Calu3 (cell line): ENCODE results near the gene KDM3B. TPM values are rescaled to one million over a fixed set of nuclear protein-coding genes. Genes with fewer than 3 reads are reported as not detected.

Experiments used
- BruUV-seq: library from RNA; stranded (reverse); fragments of 400-500 nt; replicated peaks from 2 replicates; lab custom pipeline; 2021; lab: Mats Ljungman, UMichigan
- CTCF ChIA-PET: fragments of 300-600 bp; sonication (Branson Sonifier 250); formaldehyde crosslinking; loops from one replicate; lab custom pipeline; 2022; ENCODE audit warnings: antibody characterized with exemption; lab: Charles Lee
- DNase-seq: peaks from one replicate; pipeline ENCODE4 v3.0.0; 2022
- H3K27ac Mint-ChIP-seq: one replicate; pipeline ENCODE4 v1.8.0; 2022; ENCODE audit warnings: mixed read lengths; ENCODE audit not compliant: unreplicated experiment
- H3K27me3 Mint-ChIP-seq: one replicate; pipeline ENCODE4 v1.8.0; 2022; ENCODE audit warnings: mixed read lengths; ENCODE audit not compliant: unreplicated experiment
- H3K36me3 Mint-ChIP-seq: one replicate; pipeline ENCODE4 v1.8.0; 2022; ENCODE audit warnings: mild to moderate bottlenecking, moderate library complexity, mixed read lengths; ENCODE audit not compliant: insufficient read depth, unreplicated experiment
- H3K4me1 Mint-ChIP-seq: one replicate; pipeline ENCODE4 v1.8.0; 2022; ENCODE audit warnings: mild to moderate bottlenecking, low read depth, mixed read lengths; ENCODE audit not compliant: unreplicated experiment
- H3K4me3 Mint-ChIP-seq: one replicate; pipeline ENCODE4 v1.8.0; 2022; ENCODE audit warnings: mild to moderate bottlenecking, low read depth, moderate library complexity, mixed read lengths; ENCODE audit not compliant: unreplicated experiment
- H3K9me3 Mint-ChIP-seq: one replicate; pipeline ENCODE4 v1.8.0; 2022; ENCODE audit warnings: low read depth, mixed read lengths; ENCODE audit not compliant: unreplicated experiment
- intact Hi-C: fragments of 100-400 bp; cut with micrococcal nuclease; formaldehyde crosslinking; loops from one replicate; pipeline ENCODE4 v1.10.0; 2022; ENCODE audit not compliant: unreplicated experiment
- total RNA-seq: library from RNA; stranded (reverse); gene quantifications from 2 replicates; pipeline ENCODE4 v1.2.3, GENCODE V29; 2022
- TF ChIP-seq, protein P1 (sequence below): fragments of 200-600 bp; IDR thresholded peaks from one replicate; pipeline ENCODE4 v1.8.0; 2022; ENCODE audit warnings: antibody characterized with exemption; ENCODE audit not compliant: unreplicated experiment

Gene KDM3B
- total RNA-seq, 1 experiment from 2014 or later, result 73.5 TPM

DNA sequence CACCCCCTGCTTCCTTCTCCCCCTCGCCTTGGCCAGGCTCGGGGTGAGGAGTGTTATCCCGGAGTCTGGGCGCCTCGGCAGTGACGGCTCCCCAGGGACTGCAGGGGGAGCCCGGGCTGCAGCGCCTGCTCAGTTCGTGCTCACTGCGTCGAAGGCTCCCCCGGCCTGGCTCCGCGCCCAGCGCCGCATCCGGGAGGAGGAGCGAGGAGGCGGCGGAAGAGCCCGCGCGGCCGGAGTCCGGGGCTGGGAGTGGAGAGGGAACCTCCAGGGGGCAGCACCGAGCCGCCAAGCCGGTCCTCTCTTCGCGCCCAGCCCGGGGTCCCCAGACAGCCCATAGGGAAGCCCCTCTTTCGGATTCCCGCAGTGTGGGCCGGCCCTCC lies 111.5 kb downstream of the KDM3B start:
- Mint-ChIP-seq H3K36me3 (peaks cover 60% of the 10 kb centered on the region), H3K9me3 (no peaks in the 10 kb centered on the region), H3K27me3 (peaks cover 32% of the 10 kb centered on the region), H3K4me3 (peak overlapping the region; percentile 78), H3K27ac (peak overlapping the region; percentile 94), H3K4me1 (peaks cover 22% of the 10 kb centered on the region)
- intact Hi-C loops, result loop anchor here (10.0 kb wide), 1 partner anchor 81 kb away; the partner anchor contains the start of gene ETF1
- CTCF ChIA-PET, result interaction anchor here (0.6 to 3.1 kb wide), 4 partner anchors 14 to 141 kb away, joined by 3 to 35 read pairs (median 4); partner anchors contain the start of gene FAM53C
- BruUV-seq, result no TSS peak
- TF ChIP-seq, protein P1, sequence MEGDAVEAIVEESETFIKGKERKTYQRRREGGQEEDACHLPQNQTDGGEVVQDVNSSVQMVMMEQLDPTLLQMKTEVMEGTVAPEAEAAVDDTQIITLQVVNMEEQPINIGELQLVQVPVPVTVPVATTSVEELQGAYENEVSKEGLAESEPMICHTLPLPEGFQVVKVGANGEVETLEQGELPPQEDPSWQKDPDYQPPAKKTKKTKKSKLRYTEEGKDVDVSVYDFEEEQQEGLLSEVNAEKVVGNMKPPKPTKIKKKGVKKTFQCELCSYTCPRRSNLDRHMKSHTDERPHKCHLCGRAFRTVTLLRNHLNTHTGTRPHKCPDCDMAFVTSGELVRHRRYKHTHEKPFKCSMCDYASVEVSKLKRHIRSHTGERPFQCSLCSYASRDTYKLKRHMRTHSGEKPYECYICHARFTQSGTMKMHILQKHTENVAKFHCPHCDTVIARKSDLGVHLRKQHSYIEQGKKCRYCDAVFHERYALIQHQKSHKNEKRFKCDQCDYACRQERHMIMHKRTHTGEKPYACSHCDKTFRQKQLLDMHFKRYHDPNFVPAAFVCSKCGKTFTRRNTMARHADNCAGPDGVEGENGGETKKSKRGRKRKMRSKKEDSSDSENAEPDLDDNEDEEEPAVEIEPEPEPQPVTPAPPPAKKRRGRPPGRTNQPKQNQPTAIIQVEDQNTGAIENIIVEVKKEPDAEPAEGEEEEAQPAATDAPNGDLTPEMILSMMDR, result peak; percentile 96
- DNase-seq, result peak; percentile 99

DNA sequence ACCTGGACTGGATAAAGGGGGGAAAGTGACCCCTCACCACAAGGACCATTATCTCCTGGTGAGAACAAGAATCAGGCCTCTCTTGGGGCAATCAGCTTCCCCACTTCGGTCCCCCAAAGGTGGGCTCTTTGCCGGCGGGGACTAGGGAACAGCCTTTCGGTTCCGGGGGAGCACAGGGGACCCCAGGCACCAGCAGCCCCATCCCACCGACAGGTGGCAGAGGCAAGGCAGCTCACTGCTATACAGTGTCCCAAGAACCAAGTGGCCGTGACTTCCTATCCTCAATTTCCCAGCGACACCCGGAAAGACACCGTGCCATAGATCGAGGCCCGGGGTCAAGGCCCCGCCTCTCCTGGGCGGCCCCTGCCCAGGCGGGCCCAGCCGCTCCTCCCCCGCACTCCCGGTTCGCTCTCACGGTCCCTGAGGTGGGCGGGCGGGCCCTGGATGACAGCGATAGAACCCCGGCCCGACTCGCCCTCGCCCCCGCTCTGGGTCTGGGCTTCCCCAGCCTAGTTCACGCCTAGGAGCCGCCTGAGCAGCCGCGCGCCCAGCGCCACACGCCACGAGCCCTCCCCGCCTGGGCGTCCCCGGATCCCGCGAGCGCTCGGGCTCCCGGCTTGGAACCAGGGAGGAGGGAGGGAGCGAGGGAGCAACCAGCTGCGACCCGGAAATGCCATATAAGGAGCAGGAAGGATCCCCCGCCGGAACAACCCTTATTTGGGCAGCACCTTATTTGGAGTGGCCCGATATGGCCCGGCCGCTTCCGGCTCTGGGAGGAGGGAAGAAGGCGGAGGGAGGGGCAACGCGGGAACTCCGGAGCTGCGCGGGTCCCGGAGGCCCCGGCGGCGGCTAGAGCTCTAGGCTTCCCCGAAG lies 112.1 kb downstream of the KDM3B start:
- peak; percentile 99 for DNase-seq
- peaks cover 23% of the 10 kb centered on the region for H3K4me1 Mint-ChIP-seq
- peak overlapping the region; percentile 78 for H3K4me3 Mint-ChIP-seq
- TSS peak; percentile 72 for BruUV-seq
- CTCF ChIA-PET, result interaction anchor here (0.5 to 3.1 kb wide), 8 partner anchors 13 to 126 kb away, joined by 3 to 35 read pairs (median 3); partner anchors contain the start of genes ETF1, FAM53C and HSPA9
- peak overlapping the region; percentile 94 for H3K27ac Mint-ChIP-seq
- intact Hi-C loops, result loop anchor here (5.0 to 10.0 kb wide), 2 partner anchors 38 to 80 kb away; partner anchors contain the start of gene ETF1
- peaks cover 66% of the 10 kb centered on the region for H3K36me3 Mint-ChIP-seq
- H3K27me3 Mint-ChIP-seq, result peaks cover 27% of the 10 kb centered on the region
- TF ChIP-seq, protein P1, result peak; percentile 44
- no peaks in the 10 kb centered on the region for H3K9me3 Mint-ChIP-seq

DNA sequence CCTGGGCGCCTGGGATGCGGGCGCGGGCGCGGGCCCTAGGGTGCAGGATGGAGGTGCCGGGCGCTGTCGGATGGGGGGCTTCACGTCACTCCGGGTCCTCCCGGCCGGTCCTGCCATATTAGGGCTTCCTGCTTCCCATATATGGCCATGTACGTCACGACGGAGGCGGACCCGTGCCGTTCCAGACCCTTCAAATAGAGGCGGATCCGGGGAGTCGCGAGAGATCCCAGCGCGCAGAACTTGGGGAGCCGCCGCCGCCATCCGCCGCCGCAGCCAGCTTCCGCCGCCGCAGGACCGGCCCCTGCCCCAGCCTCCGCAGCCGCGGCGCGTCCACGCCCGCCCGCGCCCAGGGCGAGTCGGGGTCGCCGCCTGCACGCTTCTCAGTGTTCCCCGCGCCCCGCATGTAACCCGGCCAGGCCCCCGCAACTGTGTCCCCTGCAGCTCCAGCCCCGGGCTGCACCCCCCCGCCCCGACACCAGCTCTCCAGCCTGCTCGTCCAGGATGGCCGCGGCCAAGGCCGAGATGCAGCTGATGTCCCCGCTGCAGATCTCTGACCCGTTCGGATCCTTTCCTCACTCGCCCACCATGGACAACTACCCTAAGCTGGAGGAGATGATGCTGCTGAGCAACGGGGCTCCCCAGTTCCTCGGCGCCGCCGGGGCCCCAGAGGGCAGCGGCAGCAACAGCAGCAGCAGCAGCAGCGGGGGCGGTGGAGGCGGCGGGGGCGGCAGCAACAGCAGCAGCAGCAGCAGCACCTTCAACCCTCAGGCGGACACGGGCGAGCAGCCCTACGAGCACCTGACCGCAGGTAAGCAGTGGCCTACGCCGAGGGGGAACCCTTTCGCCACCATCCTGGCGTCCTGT lies 113.0 kb downstream of the KDM3B start, which contains the start of gene EGR1:
EGR1 (plus strand) TSS at position 219 of the 864 bp plus-strand sequence; CDS start at position 502, 283 bp downstream.
- peaks cover 31% of the 10 kb centered on the region for H3K4me1 Mint-ChIP-seq
- CTCF ChIA-PET, result interaction anchor here (0.5 to 3.1 kb wide), 9 partner anchors 14 to 337 kb away, joined by 3 to 35 read pairs (median 3); partner anchors contain the start of genes ETF1, FAM53C and HSPA9
- no TSS peak for BruUV-seq
- H3K27ac Mint-ChIP-seq, result peak within 1 kb of the TSS; percentile 94
- peaks cover 27% of the 10 kb centered on the region for H3K27me3 Mint-ChIP-seq
- peaks cover 75% of the 10 kb centered on the region for H3K36me3 Mint-ChIP-seq
- TF ChIP-seq, protein P1, result no peak
- peak; percentile 96 for DNase-seq
- peak within 1 kb of the TSS; percentile 78 for H3K4me3 Mint-ChIP-seq
- intact Hi-C loops, result loop anchor here (5.0 to 10.0 kb wide), 2 partner anchors 37 to 79 kb away; partner anchors contain the start of gene ETF1
- no peaks in the 10 kb centered on the region for H3K9me3 Mint-ChIP-seq
